GM18502 (cell line): Measurements from ENCODE around the gene TPCN1.

Experiments
- ATAC-seq: cut with Tn5 transposase; IDR thresholded peaks from one replicate; pipeline ENCODE4 v1.9.1; 2021; ENCODE audit warnings: mild to moderate bottlenecking; ENCODE audit not compliant: unreplicated experiment, poor library complexity

The TPCN1 gene

GRCh38 chr12:113298472-113298817 lies 77.2 kb downstream of the TPCN1 start:
- ATAC-seq: no peak

GRCh38 chr12:113298861-113299545 lies 77.7 kb downstream of the TPCN1 start:
- ATAC-seq: no peak

GRCh38 chr12:113299619-113300237 lies 78.5 kb downstream of the TPCN1 start:
- no peak for ATAC-seq

- ATAC-seq: no peak
Measured at GRCh38 chr12:113301811-113302210, 80.5 kb downstream of the TPCN1 start.

GRCh38 chr12:113302466-113302865 lies 81.2 kb downstream of the TPCN1 start:
- ATAC-seq: no peak

GRCh38 chr12:113302886-113303640 lies 81.8 kb downstream of the TPCN1 start:
- no peak for ATAC-seq

- ATAC-seq: no peak
Measured at GRCh38 chr12:113305281-113305856, 84.1 kb downstream of the TPCN1 start.

- ATAC-seq: no peak
Measured at GRCh38 chr12:113306382-113306781, 85.1 kb downstream of the TPCN1 start.

- no peak for ATAC-seq
Measured at GRCh38 chr12:113310489-113310888, 89.2 kb downstream of the TPCN1 start.

GRCh38 chr12:113314121-113314529 lies 92.9 kb downstream of the TPCN1 start:
- no peak for ATAC-seq

GRCh38 chr12:113315358-113315757 lies 94.1 kb downstream of the TPCN1 start:
- no peak for ATAC-seq

- no peak for ATAC-seq
Measured at GRCh38 chr12:113316155-113316554, 94.9 kb downstream of the TPCN1 start.

GRCh38 chr12:113317122-113317521 lies 95.9 kb downstream of the TPCN1 start:
- no peak for ATAC-seq

GRCh38 chr12:113318046-113318656 lies 96.9 kb downstream of the TPCN1 start:
- ATAC-seq: no peak

- no peak for ATAC-seq
Measured at GRCh38 chr12:113318900-113319628, 97.8 kb downstream of the TPCN1 start.

GRCh38 chr12:113320401-113320800 lies 99.1 kb downstream of the TPCN1 start:
- ATAC-seq: no peak

GRCh38 chr12:113322343-113322742 lies 101.1 kb downstream of the TPCN1 start:
- no peak for ATAC-seq

- ATAC-seq: no peak
Measured at GRCh38 chr12:113325916-113326315, 104.7 kb downstream of the TPCN1 start.

GRCh38 chr12:113326775-113327395 lies 105.6 kb downstream of the TPCN1 start:
- ATAC-seq: no peak
